ENCODE data around the gene CXXC5.

- TF ChIP-seq, protein P1, sequence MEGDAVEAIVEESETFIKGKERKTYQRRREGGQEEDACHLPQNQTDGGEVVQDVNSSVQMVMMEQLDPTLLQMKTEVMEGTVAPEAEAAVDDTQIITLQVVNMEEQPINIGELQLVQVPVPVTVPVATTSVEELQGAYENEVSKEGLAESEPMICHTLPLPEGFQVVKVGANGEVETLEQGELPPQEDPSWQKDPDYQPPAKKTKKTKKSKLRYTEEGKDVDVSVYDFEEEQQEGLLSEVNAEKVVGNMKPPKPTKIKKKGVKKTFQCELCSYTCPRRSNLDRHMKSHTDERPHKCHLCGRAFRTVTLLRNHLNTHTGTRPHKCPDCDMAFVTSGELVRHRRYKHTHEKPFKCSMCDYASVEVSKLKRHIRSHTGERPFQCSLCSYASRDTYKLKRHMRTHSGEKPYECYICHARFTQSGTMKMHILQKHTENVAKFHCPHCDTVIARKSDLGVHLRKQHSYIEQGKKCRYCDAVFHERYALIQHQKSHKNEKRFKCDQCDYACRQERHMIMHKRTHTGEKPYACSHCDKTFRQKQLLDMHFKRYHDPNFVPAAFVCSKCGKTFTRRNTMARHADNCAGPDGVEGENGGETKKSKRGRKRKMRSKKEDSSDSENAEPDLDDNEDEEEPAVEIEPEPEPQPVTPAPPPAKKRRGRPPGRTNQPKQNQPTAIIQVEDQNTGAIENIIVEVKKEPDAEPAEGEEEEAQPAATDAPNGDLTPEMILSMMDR (conservative IDR thresholded peaks at IDR 0.05; ENCODE audit: low read depth, low read length), result no peak
- no peak for TF ChIP-seq CEBPB (IDR thresholded peaks at IDR 0.05; ENCODE audit: low read depth, low read length)
- TF ChIP-seq RCOR1 (IDR thresholded peaks at IDR 0.05; ENCODE audit: insufficient replicate concordance, low read length), result no peak
- no peak for TF ChIP-seq POLR2A (IDR thresholded peaks at IDR 0.05; ENCODE audit: low read depth, low read length)
- TF ChIP-seq NFE2L2 (IDR thresholded peaks at IDR 0.05; ENCODE audit: low read depth, low read length), result no peak
- no peak for TF ChIP-seq MAFK (IDR thresholded peaks at IDR 0.05; ENCODE audit: low read depth, low read length)
- TF ChIP-seq RFX5 (IDR thresholded peaks at IDR 0.05; ENCODE audit: low read depth, low read length), result no peak
- TF ChIP-seq, protein P2, sequence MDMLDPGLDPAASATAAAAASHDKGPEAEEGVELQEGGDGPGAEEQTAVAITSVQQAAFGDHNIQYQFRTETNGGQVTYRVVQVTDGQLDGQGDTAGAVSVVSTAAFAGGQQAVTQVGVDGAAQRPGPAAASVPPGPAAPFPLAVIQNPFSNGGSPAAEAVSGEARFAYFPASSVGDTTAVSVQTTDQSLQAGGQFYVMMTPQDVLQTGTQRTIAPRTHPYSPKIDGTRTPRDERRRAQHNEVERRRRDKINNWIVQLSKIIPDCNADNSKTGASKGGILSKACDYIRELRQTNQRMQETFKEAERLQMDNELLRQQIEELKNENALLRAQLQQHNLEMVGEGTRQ (IDR thresholded peaks at IDR 0.05; ENCODE audit: low read depth, low read length), result no peak
- TF ChIP-seq BHLHE40 (IDR thresholded peaks at IDR 0.05; ENCODE audit: low read depth, low read length), result no peak
Observed at GRCh38 chr5:139733010-139733688, 85.0 kb downstream of the CXXC5 start.

All from IMR-90 (cell line).